ENCODE measurements around the gene PPFIA4. TPM values are rescaled to one million over a fixed set of nuclear protein-coding genes. Genes with fewer than 3 reads are reported as not detected.

Gene PPFIA4
- total RNA-seq, 1 donor from 2014 or later, result 0.53 TPM

GRCh38 chr1:203126866-203127665, 100.8 kb downstream of the PPFIA4 start:
- no peak for DNase-seq (ENCODE audit: low read depth, low spot score)

DNA sequence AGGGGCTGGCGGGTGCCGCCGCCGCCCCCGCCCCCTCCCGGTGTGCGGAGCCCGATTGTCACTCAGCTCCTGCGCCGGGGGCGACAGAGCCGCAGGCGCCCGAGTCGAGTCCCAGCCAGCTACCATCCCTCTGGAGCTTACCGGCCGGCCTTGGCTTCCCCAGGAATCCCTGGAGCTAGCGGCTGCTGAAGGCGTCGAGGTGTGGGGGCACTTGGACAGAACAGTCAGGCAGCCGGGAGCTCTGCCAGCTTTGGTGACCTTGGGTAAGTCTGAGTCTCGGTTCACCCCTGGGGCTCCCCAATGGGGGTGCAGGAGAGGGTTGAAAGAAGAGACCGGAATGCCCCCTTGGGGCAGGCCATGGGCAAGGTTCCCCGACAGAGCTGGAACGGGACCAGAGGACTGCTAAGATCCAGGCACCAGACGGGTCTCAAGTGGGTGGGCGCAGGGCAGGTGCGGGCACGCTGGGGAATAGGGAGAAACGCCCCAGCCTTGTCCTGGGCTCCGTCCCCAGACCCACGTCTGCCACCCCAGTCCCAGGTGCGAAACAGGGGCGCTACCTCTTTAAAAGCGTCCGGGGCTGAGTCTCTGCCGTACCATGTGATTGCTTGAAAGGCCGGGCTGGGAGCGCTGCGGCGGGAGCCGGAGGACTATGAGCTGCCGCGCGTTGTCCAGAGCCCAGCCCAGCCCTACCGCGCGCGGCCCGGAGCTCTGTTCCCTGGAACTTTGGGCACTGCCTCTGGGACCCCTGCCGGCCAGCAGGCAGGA, 101.6 kb downstream of the PPFIA4 start, which contains the start of gene ADORA1:
ADORA1 (plus strand) TSS at position 61 of the 765 bp plus-strand sequence. CDS start 1,116 bp downstream, outside the sequence.
- DNase-seq (ENCODE audit: low read depth, low spot score), result no peak

GRCh38 chr1:203128431-203128715, 102.1 kb downstream of the PPFIA4 start:
- DNase-seq (ENCODE audit: low read depth, low spot score), result no peak

Other genes with a start within 250 kb of the PPFIA4 start
- 55.8 and 57.1 TPM in 2 replicates for gene KDM5B, start 218.1 kb upstream of the PPFIA4 start, total RNA-seq
- 0.26 and 0.28 TPM in 2 replicates for gene PCAT6, start 215.5 kb upstream of the PPFIA4 start, total RNA-seq
- 9.4 and 11.5 TPM in 2 replicates for gene RABIF, start 137.3 kb upstream of the PPFIA4 start, total RNA-seq
- 33.1 and 34.7 TPM in 2 replicates for gene KLHL12, start 99.3 kb upstream of the PPFIA4 start, total RNA-seq
- 82.1 and 113 TPM in 2 replicates for gene ADIPOR1, start 68.2 kb upstream of the PPFIA4 start, total RNA-seq
- gene CYB5R1, start 59.2 kb upstream of the PPFIA4 start, total RNA-seq, result 24.3 and 32.6 TPM in 2 replicates
- gene TMEM183A, start 19.1 kb upstream of the PPFIA4 start, total RNA-seq, result 97.8 and 113 TPM in 2 replicates
- gene MYOG, start 59.5 kb downstream of the PPFIA4 start, total RNA-seq, result not detected in 2 replicates
- not detected in 2 replicates for gene ADORA1, start 101.2 kb downstream of the PPFIA4 start, total RNA-seq
- gene MYBPH, start 149.3 kb downstream of the PPFIA4 start, total RNA-seq, result not detected in 2 replicates
- not detected in 2 replicates for gene CHI3L1, start 160.2 kb downstream of the PPFIA4 start, total RNA-seq
- gene CHIT1, start 203.2 kb downstream of the PPFIA4 start, total RNA-seq, result not detected in 2 replicates

Measured in pulmonary artery endothelial cell (primary cell).